ES-I3 (cell line): ENCODE measurements around the gene ZNF211.
A peak's percentile ranks its signal among the peaks of the same experiment; 100 is the strongest.

Experiments used
- H3K36me3 ChIP-seq: 2 replicates; pipeline ENCODE4 v1.6.1; 2013; ENCODE audit warnings: mild to moderate bottlenecking, low read length, control low read depth, moderate library complexity; ENCODE audit not compliant: insufficient read depth
- H3K4me1 ChIP-seq: 2 replicates; pipeline ENCODE4 v1.6.1; 2013; ENCODE audit warnings: mild to moderate bottlenecking, control low read depth, low read length; ENCODE audit not compliant: insufficient read depth
- H3K9ac ChIP-seq: 2 replicates; pipeline ENCODE4 v1.6.1; 2013; ENCODE audit warnings: low read depth, mild to moderate bottlenecking, low read length, moderate library complexity
- H3K9me3 ChIP-seq: 2 replicates; pipeline ENCODE4 v1.6.1; 2013; ENCODE audit warnings: mild to moderate bottlenecking, low read length, moderate library complexity; ENCODE audit not compliant: control insufficient read depth, insufficient read depth

Gene ZNF211

DNA sequence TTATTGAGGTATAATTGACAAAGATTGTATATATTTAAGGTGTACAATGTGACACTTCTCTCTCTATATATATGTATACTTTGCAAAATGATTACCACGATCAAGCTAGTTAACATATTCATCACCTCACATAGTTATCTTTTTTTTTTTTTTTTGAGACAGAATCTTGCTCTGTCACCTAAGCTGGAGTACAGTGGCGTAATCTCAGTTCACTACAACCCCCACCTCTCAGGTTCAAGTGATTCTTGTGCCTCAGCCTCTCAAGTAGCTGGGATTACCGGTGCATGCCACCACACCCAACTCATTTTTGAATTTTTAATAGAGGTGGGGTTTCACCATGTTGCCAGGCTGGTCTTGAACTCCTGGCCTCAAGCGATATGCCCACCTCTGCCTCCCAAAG is 39.5 kb downstream of the ZNF211 start:
- Histone ChIP-seq H3K9ac (no peak overlapping the region), H3K36me3 (no peaks in the 10 kb centered on the region), H3K4me1 (no peaks in the 10 kb centered on the region; the same call in 1 of the 2 replicates), H3K9me3 (no peaks in the 10 kb centered on the region)

DNA sequence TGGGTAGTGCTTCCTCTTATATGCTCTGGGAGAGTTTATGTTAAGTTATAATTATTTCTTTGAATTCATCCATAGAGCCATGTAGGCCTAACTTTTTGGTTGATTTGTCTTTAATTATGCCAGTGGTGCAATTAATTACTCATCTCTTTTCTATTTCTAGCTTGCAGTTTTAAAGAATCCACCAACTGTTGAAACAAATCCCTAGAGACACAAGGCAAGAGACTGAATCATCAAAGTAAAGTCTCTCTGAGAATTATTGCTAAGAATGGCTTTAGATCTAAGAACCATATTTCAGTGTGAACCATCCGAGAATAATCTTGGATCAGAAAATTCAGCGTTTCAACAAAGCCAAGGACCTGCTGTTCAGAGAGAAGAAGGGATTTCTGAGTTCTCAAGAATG is 42.9 kb downstream of the ZNF211 start:
- Histone ChIP-seq H3K9ac (no peak overlapping the region), H3K36me3 (no peaks in the 10 kb centered on the region), H3K4me1 (no peaks in the 10 kb centered on the region), H3K9me3 (no peaks in the 10 kb centered on the region)

DNA sequence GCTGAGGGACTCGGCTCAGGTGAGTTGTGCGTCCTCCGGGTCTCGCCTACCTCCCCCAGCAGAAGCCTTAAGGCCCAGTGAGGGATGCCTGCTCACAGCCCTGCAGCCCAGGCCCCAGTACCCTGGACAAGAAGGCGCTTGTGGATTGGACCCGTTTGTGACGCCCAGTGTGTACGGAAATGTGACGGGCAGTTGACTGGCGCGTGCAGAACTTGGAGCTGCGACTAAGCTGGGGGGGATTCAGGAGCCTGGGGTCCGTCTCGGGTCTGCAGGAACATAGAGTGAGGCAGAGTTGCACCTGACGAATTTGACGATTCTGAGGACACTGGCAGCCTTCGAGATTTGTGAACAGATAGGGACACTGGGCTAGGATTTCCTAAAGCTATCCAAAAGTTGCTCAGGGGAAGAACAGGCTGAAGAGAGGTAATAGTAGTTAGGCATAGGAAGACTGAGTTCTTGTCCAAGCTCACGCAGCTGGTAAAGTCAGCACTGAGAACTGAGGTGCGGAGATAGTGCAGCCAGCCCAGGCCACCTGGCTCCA is 49.3 kb downstream of the ZNF211 start:
- H3K36me3 ChIP-seq, result peaks cover 36% of the 10 kb centered on the region
- no peaks in the 10 kb centered on the region for H3K4me1 ChIP-seq
- H3K9ac ChIP-seq, result peak overlapping the region; percentile 94
- H3K9me3 ChIP-seq, result peaks cover 42% of the 10 kb centered on the region

DNA sequence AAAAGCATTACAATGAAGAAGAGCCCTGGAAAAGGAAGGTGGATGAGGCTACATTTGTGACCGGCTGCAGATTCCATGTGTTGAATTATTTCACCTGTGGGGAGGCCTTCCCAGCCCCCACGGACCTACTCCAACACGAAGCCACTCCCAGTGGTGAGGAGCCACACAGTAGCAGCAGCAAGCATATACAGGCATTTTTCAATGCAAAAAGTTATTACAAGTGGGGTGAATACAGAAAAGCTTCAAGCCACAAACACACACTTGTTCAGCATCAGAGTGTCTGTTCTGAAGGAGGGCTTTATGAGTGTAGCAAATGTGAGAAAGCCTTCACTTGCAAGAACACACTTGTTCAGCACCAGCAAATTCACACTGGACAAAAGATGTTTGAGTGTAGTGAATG is 53.8 kb downstream of the ZNF211 start:
- H3K36me3 ChIP-seq, result peaks cover 52% of the 10 kb centered on the region
- H3K4me1 ChIP-seq, result no peaks in the 10 kb centered on the region
- H3K9ac ChIP-seq, result no peak overlapping the region
- peaks cover 66% of the 10 kb centered on the region for H3K9me3 ChIP-seq

GRCh38 chr19:57687363-57688010 is 54.5 kb downstream of the ZNF211 start:
- no peak overlapping the region for H3K9ac ChIP-seq
- peaks cover 52% of the 10 kb centered on the region for H3K36me3 ChIP-seq
- peaks cover 66% of the 10 kb centered on the region for H3K9me3 ChIP-seq
- H3K4me1 ChIP-seq, result no peaks in the 10 kb centered on the region

DNA sequence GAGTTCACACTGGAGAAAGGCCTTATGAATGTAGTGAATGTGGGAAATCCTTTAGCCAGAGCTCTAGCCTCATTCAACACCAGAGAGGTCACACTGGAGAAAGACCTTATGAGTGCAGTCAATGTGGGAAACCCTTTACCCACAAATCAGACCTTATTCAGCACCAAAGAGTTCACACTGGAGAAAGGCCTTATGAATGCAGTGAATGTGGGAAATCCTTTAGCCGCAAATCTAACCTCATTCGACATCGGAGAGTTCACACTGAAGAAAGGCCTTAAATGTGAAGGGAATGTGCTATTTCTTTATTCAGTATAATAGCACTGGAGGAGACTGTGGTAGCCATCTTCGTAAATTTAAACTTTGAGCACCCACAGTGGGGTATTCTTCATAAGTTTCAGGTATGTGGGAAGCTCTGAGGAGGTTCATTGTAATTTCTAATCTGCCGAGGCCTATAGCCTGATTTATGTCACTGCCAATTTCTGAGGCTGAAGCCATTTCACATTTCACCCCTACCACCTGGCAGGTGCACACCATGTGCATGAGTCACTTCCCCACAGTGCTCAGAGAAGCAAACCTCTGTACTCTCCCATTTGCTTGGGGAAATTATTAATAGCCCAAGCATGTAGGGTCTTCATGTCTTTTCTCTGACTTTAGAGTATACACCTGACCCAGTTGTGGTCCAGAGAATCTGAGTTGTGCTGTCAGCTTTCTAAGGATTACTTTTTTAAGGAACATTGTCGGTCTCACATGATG is 55.2 kb downstream of the ZNF211 start:
- Histone ChIP-seq H3K36me3 (peaks cover 52% of the 10 kb centered on the region), H3K4me1 (no peaks in the 10 kb centered on the region), H3K9me3 (peaks cover 63% of the 10 kb centered on the region), H3K9ac (no peak overlapping the region)

GRCh38 chr19:57689750-57690149 is 56.8 kb downstream of the ZNF211 start:
- Histone ChIP-seq H3K36me3 (peaks cover 41% of the 10 kb centered on the region), H3K9ac (no peak overlapping the region), H3K4me1 (no peaks in the 10 kb centered on the region), H3K9me3 (peaks cover 48% of the 10 kb centered on the region)
